ENCODE data around the gene SLC41A2.
"Not testable (repeated sequence)": the region's sequence is repeated elsewhere in the genome, so short reads cannot be mapped to it uniquely, and the experiment has no call there.

Gene SLC41A2, protein sequence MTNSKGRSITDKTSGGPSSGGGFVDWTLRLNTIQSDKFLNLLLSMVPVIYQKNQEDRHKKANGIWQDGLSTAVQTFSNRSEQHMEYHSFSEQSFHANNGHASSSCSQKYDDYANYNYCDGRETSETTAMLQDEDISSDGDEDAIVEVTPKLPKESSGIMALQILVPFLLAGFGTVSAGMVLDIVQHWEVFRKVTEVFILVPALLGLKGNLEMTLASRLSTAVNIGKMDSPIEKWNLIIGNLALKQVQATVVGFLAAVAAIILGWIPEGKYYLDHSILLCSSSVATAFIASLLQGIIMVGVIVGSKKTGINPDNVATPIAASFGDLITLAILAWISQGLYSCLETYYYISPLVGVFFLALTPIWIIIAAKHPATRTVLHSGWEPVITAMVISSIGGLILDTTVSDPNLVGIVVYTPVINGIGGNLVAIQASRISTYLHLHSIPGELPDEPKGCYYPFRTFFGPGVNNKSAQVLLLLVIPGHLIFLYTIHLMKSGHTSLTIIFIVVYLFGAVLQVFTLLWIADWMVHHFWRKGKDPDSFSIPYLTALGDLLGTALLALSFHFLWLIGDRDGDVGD

DNA sequence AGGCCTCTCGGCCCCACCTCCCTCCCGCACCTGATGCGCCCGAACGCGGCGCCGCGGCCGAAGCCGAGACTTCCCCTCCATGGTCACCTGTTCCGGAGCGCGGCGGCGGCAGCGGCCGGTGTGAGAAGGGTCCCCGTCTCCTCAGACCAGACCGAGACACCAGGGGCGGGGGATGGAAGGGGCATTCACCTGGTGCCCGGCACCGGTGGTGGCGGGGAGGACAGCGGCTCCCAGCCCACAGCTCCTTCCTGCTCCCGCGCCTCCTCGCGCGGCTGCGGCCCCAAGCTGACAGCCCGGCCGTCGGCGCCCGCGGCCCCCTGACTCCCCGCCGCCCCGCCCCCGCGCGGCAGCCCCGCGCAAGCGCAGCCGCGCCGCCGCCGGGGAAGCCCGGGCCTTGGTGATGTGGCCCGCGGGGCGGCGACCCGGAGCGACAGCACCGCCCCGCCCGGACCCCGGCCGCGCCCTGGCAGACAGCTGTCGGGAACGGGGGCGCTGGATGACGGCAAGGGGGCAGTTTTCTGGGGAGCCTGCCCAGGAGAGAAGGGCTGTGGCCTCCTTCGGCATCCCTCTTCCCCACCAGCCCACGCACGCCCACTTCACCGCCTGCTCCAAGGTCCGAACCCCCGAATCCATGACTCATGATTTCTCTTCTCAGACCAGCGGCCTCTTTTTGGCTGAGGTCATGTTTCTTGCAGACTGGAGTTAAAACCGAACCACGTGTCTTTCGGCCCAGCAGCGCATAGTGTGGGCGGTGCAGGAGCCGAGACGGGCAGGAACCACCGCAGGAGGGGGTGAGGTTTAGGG lies at the start of gene SLC41A2:
TSS of gene SLC41A2 (minus strand) at position 290 of the 804 bp plus-strand sequence. CDS start 29,763 bp downstream, outside the sequence.
- peak; percentile 72 for DNase-seq

DNA sequence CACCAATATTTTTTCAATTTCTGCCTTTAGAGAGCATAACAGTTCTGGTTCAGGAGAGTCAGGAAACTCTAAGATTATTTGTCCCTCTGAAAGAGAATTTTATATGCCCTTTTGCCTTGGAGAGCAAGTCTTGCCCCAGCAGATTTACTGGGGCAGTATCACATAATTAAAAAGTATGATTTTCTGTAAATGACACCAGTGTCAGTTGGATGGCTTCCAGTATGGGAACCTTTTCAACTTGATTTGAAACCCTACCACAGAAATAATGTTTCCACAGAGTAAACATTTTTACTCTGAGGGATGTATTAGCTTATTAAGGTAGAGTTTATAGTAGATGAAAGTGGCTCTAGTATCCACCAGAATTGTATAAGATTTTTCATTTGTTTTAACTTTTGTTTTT lies 43.4 kb upstream of the SLC41A2 start:
- DNase-seq, result no peak

DNA sequence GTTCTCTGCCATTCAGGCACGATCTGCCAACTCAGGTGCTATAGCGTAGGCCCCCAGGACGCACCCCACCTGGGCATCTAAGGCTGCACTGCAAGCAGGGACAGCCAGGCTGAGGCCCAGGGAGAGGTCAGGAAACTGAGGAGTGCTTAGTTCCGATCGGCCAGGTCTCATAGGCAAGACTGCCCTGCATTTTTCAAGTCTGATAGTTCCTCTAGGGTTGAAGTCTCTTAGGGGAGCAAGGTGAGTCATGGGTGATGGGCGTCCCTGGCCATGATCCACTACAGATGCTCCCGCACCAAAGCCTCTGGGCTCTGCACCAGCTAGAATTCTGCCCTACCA lies 41.2 kb upstream of the SLC41A2 start:
- no peak for DNase-seq

DNA sequence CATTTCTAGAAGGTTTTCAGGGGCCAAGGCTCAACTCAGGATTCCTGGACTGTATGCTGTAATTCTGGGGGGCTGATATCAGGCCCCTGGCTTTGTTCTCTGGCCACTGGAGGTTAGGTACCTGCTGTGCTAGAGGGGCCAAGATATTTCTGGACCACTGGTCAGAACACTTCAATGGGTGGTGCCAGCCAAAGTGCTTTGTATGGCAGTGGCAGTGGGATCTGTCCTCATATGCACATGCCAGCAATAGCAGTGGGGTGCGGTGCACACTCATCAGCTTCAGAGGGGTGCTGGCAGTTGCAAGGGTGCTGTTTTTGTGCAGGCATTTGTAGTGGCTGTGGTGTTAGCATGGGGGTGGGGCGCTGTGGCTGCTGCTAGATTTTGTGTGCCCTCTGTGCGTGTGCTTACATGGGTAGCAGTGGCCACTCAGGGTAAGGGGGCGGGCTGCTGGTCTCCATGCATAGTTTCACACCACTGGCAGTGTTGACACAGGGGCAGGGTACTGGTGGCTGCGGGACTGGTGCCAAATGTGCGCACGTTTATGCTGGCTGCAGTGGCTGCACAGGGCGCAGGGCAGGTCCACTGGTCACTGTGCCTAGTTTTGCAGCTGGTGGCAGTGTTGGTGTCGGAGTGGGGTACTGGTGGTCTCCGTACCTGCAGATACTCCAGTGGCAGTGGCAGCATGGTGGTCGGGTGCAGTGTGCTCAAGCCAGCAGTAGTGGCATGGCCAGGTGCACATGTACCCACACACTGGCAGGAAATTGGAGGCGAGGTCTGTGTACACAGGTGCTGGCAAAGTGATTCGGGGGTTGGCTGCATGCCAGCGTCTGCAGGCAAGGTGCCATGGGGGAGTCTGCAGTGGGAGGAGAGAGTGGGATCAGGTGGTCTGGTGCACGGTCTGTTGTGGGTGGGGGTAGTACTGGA lies 40.6 kb upstream of the SLC41A2 start:
- DNase-seq, result peak; percentile 80

DNA sequence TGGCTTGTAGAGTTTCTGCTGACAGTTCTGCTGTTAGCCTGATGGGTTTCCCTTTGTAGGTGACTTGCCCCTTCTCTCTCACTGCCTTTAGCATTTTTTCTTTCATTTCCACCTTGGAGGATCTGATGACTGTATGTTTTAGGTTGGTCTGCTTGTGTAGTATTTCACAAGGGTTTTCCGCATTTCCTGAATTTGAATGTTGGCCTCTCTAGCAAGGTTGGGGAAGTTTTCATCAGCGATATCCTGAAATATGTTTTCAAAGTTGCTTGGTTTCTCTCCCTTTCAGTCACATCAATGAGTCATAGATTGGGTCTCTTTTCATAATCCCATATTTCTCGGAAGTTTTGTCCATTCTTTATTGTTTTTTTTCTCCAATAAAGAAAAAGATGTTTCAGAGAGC lies 39.5 kb upstream of the SLC41A2 start:
- DNase-seq, result no peak

DNA sequence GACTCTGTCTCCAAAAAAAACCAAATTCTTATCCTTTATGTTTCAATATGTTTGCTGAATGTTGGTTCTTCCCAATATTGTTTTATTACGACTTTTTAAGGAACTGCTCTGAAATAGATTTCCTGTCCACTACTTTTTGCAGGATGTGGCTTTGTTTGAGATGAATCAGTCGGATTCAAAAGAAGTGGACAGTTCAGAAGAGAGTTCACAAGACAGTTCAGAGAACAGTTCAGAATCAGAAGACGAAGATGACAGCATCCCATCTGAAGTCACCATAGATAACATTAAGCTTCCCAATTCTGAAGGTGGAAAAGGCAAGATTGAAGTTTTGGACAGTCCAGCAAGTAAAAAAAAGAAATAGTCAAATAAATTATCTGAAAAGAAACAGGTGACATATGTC lies 36.2 kb upstream of the SLC41A2 start:
- DNase-seq, result no peak

DNA sequence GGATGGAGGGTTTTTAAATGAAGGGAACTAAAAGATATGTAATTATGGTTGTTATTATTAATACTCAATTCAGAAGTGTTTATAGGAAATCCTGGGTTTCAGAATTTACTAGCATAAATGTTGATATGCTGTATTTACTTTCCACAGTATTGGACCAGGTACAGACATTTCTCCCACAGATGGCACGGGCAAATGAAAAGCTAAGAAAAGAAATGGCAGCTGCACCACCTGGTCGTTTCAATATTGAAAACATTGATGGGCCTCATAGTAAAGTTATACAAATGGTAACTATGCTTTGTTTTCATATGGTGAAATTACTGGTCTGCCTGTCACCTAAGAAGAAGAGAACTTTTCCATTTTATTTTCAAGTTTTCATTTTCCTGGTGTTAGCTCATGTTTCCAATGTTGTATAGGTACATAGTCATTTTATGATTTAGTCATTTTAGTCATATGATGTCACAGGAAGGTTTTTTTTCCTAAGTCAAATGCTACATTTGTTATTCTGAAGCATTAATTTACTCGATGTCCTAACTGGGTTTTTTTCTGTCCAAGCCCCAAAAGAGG lies 33.6 kb upstream of the SLC41A2 start:
- no peak for DNase-seq

DNA sequence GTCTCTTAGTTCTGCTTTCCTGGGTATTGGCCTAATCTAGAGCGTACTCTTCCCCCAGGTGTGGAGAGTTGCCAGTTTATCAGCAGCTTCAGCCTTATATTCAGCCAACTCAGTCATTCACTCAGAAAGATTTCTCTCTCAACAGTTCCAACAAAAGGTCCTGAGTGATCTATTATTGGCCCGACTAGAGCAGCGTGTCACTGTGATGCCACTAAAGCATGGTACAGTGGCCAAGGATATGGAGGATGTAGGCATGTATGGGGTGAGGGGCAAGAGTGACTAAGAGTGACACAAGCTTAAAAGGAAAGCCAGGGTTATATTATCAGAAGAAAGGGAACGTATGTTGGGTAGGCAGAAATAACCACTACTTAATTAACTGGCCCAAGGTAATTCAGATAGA lies 32.9 kb upstream of the SLC41A2 start:
- DNase-seq, result no peak

DNA sequence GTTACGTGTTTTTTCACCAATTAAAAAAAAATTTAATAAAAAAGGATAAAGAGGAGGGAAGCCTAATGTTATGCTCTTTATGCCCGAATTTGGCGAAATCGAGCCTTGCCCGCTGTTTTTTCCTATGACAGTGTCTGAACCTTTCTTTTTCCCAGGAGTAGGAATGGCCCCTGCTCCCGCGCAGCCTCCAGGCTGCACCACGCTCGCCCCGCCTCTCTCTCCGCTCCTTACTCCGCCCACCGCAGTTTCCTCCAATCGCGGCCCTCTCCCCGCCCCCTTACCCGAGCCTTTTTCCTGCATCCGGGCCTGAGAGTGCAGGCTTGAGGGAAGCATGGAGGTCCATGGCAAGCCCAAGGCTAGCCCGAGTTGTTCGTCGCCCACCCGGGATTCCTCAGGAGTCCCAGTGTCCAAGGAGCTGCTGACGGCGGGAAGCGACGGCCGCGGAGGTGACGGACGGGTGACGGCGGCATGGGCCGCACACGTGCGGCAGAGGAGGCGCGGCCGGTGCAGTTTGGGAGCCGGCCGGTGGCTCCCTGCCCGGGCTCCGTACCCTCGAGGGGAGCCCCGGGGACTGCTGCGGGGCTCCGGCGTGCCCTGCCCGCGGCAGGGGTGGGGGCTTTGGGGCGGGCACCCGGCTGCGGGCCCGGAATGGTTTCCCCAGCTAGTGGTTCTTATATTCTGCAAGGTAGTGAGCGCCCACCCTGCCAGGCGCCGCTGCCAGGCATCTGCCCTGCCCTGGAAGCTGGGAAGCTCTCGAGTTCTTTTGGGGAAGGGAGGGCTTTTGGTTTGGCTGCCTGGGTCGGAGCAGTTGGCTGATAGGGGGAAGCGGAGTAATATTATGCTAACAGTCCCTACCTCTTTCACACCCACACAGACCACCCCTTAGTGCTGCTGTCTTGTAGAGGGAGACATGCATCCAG lies 28.2 kb upstream of the SLC41A2 start, which contains the start of gene NOPCHAP1:
TSS of gene NOPCHAP1 (plus strand) at position 295 of the 920 bp plus-strand sequence. CDS start at position 332, 37 bp downstream.
- DNase-seq, result peak; percentile 87

DNA sequence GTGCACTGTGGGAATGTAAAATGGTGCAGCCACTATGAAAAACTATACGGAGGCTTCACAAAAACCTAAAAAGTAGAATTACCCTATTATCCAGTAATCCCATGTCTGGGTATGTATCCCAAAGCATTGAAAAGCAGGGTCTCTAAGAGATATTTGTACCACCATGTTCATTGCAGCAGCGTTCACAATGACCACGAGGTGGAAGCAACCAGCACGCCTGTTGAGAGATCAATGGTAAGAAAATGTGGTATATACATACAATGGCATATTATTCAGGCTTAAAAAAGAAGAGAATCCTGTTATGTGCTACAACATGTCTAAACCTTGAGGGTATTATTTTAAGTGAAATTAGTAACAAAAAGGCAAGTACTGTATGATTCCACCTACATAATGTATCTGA lies 27.1 kb upstream of the SLC41A2 start:
- no peak for DNase-seq

DNA sequence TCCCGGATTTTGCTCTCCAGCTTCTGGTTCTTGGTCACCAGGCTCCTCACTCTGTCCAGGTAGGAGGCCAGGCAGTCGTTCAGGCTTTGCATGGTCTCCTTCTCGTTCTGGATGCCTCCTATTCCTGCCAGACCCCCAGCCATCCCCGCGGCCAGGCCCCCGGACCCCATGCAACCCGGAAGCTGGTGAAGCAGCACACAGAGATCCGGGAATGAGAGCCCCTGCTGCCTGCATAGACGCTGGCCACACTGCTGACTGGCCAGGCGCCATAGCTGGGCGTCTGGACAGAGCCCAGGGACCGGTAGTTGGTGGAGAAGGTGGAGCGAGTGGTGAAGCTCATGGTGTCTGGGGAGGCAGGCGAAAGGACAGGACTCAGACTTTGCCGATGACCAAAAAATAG lies 19.6 kb upstream of the SLC41A2 start:
- not testable (repeated sequence) for DNase-seq

DNA sequence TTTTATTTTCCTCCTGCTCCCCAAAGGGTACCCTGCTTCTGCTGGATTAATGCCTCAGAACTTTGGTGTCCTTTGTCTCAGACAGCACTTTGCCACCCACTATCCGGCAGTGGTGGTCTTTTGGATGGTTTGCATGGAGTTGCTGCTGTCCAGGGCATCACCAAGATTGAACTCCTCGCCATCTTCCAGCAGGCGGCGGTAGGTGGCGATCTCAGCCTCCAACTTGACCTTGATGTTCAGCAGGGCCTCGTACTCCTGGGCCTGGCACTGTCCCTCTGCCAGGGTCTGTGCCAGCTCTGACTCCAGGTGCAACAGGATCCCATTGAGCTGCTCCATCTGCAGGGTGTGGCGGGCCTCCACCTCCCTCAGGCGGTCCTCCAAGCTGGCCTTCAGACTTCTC lies 18.6 kb upstream of the SLC41A2 start:
- DNase-seq, result no peak

DNA sequence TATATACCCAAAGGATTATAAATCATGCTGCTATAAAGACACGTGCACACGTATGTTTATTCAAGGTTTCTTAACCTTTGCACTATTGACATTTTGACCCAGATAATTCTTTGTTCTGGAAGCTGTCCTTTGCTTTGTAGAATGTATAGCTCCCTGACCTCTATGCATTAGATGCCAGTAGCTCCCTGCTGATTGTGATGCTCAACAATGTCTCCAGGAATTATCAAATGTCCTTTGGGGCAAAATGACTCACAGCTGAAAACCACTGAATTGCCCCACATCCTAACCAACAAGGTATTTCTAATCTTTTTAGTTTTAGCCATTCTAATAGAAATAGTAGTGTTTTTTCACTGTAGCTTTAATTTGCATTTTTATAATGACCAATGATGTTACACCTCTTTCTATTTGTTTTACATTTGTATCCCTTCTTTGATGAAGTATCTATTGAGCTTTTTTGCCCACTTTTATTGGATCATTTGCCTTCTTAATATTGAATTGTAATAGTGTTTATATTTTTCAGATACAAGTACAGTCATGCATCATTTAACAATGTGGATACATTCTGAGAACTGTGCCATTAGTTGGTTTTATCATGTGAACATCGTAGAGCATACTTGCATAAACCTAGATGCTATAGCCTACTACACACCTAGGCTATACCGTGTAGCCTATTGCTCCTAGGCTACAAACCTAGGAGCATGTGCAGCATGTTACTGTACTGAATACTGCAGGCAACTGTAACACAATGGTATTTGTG lies 17.7 kb upstream of the SLC41A2 start:
- no peak for DNase-seq

DNA sequence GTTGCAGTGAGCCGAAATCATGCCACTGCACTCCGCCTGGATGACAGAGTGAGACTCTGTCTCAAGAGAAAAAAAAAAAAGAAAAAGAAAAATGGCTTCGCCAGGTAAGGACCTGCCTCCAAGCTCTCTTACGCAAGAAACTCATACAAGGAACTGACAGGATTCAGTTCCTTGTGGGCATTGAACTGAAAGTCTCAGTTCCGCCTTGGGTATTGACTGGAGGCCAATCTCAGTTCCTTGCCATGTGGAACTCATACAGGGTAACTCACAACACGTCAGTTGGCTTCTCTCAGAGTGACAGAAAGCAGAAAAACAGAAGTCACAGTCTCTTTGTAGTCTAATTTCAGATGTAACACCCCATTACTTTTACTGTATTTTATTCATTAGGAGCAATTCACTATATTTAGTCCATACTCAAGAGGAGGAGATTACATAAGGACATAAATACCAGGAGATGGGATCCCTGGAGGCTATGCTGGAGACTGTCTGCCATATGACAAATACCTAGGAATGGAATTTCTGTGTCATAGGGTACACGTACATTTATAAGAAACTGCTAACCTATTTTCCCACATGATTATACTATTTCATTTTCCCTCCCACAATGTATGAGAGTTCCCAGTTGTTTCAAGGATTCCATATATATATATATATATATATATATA lies 16.7 kb upstream of the SLC41A2 start:
- DNase-seq, result no peak

DNA sequence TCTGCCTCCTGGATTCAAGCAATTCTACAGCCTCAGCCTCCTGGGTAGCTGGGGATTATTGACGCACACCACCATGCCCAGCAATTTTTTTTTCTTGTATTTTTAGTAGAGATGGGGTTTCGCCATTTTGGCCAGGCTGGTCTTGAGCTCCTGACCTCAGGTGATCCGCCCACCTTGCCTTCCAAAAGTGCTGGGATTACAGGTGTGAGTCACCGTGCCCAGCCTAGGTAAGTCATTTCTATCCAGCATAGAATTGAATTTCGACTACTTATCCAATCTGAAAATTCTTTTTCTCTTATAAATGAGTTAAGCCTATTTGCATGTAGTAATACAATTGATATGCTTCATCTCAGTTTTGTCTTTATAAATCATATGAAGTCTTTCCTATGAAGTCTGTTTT lies 15.2 kb upstream of the SLC41A2 start:
- no peak for DNase-seq

DNA sequence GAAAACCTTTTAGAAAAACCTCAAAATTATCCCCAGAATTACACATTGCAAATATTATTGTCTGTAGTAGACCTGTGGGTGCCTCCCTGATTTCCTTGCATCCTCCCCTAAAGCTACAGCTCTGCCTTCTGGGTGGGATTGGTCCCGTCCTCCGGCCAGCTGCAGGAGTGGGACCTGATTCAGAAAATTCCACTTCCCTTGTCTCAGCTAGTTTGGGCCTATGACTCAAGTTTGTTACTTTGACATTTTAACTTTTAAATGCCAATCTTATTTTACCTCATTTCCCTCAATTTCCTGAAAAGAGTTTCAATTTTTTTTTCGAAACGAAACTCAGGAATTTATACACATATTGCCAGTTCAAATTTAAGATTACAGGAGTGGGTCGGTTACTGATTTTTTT lies 13.2 kb upstream of the SLC41A2 start:
- DNase-seq, result no peak

DNA sequence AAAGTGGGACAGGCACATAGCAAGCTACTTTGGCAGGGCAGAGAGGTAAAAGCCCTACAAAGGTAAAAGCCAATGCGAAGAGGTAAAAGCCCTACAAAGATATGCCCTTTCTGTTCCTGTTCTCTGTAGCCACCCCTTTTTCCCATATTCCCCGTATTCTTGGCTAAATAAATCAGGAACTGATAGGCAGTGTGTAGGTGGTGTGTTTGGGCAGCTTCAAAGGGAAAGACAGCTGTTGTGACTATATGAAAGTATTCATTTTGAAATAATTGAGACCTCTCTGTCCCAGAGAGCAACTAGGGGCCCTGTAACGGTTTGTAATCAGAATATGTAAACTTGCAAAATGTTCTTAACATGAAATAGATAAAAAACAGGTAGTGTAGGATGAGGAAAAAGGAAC lies 11.3 kb upstream of the SLC41A2 start:
- no peak for DNase-seq

DNA sequence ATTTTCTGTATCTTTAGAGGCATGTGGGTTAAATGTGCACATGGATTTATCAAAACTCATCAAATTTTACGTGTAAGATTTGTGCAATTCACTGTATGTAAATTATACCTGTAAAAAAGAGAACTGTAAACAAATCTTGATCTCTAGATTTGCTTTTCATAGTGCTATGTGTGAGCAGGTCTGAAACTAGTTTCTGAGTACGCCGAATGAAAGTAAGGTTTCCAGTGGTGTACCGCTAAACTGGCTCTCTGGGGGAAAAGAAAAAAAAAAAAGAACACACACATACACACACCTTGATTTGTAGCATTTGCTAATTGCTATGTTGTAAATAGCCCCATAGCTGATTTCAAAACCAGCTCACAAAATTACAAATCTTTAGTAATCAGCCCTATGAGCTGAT lies 8.6 kb upstream of the SLC41A2 start:
- DNase-seq, result no peak

DNA sequence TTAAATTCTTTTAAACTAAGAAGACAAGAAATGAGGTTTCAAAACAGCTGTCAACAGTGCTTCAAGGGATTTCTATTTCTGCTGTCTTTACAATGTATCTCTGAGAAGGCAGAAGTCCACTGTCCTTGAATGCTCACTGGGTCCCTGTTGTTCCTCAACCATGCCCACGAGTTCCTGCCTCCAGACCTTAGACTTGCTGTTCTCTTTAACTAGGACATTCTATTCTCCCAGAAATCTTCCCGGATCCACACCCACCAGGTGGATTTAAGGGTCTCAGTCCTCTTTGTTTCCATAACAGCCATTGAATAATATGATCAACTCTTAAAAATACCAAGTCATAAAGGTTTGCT lies 6.7 kb upstream of the SLC41A2 start:
- no peak for DNase-seq

All from NCI-H1092 (cell line).